Globus pallidus (tissue), 1 donor: Measurements from ENCODE around the gene CACNA2D2.
"Not testable (repeated sequence)": the region's sequence is repeated elsewhere in the genome, so short reads cannot be mapped to it uniquely, and the experiment has no call there.

Experiments
- DNase-seq: peaks from one replicate; pipeline ENCODE4 v3.0.0-alpha.2; 2015; ENCODE audit warnings: low spot score

CACNA2D2 gene

DNA sequence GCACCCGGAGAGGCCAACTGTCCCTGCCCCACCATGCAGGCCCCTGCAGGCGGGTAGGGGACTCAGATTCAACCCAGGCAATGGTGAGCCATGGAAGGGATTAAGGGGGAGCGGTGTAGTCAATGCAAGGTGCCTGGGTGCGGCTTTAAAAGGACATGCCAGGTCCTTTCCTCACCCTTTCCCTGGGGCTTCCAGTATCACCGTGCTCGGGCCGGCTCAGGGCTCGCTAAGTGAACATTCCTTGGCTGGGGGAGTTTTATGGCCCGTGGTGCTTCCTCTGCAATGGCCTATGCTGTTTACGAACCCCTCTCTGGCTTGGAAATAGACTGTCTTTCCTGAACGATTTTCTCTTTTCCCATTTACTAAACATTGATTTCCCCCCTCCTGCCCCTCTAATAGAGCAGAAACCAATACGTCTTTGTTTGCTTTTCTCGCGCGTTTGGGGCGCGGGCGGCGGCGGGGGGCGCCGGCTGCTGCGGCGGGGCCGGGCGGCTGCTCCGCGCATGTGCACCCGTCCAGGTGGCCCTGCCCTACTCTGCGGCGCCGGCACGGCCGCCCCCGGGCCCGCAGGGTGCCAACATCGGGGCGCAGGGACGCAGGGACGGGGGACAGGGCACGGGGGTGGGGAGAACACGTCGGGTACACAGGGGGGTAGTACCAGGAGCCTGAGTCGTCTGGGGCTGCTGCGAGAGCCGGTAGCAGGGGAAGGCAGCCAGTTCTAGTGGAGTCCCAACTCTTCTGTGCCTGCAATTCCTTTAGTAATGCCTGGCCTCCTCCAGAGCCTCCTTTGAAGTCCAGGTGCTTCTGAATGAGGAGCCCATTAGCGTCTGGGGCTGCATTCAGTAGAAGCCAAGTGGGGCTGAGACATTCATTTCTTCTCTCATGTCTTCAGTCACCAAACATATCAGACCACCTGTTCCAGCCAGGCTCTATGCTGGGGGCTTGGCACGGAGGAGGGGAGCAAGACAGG is 26.9 kb upstream of the CACNA2D2 start:
- DNase-seq, result no peak

DNA sequence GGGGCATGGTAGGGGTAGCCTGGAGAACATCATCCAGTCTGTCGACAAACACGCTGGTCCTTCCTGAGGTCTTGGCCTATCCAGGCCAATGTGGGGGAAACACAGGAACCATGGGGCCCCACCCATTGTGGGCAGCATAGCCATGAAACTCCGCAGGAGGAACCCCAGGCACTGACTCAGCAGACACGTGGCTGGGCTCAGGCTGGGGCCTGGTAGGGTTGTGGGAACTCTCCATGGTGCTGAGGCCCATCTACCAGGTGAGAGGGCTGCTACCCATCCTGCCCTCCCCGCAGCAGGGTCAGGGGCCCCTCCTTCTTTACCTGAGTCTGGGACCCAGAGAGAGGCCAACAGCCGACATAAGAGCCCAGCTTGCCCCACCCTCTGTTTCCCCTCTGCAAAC is 22.6 kb upstream of the CACNA2D2 start:
- no peak for DNase-seq

DNA sequence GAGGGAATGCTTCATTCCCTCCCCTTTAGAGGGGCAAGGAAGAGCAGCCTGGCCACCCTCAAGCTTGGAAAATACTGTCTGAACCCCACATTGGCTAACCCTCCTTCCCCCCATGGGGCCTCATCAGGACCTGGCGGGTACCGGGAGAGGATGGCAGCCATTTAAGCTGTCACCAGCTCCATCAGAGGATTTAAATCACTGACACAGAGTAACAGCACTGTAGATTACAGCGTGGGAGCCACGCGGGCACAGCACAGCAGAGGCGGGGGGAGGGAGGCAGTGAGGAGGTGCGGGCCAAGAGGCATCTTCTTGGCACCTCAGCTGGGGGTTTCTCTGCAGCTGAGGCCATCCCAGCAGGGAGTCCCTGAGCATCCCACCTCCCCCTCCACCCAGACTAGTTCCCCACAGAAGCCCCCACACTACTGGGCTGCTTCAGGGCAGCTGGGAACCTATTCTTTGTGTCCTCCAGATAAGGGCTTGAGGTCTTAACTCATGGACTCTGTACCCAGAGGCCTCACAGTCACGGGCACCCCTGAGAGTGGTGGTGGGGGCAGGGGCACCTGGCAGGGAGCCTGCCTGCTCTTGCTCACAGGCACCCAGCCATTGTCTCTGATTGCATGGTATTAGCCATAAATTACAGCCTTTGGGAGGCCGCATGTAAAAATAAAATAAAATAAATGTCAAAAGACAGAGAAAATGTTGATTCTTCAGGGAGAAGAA is 21.9 kb upstream of the CACNA2D2 start:
- DNase-seq, result no peak

DNA sequence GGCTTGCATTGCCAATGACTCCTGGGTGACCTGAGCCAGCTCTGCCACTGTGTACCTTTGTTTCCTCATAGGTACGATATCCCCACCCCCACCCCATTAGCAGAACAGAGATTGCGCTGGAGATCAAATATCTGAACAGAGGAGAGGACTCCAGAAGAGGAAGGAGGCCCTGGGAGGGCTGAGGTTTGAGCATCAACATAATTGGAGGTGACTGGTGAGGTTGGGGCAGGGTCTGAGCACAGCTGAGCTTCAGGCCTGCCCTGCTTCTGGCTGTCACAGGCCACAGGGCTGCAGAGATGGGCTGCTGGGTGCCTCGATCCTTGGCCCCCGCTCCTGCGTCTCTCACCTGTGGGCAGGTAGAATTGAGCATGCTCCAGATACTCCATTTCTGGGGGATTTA is 21.3 kb upstream of the CACNA2D2 start:
- DNase-seq, result no peak

DNA sequence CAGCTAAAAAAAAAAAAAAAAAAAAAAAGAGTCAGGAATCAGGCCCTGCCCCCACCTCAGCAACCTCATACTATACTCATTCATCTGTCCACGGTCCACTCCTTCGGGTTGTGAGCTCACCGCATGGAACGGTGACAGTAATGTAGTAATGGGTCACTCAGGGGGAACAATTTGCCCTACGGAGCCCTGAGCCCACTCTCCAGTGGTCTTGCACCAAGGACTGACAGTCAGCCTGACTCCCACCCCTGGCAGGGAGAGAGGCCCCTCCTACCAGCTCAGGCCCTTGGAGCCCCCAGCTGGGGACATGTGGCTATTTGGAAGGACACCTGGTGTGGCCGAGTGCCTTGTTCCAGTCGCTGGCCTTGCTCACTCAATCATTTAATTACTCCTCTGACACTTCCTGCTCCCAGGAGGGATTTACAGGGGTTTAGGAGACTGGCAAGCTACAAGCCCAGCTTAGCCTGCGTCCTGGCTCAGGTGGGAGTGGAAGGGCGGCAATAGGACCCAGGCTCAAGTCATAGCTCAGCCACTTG is 19.9 kb upstream of the CACNA2D2 start:
- DNase-seq, result no peak

DNA sequence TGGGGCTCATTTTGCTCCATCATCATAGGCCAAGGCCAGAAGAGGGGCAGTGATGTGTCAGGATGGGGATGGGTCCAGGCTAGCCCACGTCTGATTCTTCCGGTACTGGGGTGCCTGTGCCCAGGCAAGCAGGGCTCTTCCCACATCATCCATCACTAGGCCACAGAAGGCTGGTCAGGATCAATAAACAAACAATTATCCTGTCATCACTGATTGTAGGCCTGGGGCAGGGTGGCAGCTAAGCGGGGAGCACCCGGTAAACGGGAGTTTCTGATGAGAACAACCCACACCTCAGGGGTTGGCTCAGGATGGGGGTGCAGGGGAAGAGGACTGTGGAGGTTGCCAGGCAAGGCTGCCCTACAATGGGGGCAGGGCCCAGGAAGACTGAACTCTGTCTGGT is 18.1 kb upstream of the CACNA2D2 start:
- no peak for DNase-seq

DNA sequence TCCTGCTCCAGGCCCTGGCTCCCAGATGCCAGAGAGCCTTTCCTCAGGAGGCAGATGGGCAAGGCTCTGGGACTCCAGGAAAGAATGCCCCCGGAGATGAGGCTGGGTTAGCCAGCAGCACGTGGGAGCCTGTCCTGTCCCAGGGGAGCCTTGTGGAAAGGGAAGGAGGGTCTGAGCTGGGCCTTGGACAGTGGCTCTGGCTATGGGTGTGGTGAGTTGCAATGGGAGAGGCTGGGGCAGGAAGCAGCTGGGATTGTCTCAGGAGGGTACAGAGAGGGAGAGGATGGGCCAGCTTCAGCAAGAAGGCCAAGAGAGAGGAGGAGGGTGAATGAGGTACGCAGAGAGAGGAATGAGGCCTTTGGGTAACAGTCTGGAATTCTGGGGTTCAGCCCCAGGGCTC is 17.4 kb upstream of the CACNA2D2 start:
- DNase-seq, result no peak

DNA sequence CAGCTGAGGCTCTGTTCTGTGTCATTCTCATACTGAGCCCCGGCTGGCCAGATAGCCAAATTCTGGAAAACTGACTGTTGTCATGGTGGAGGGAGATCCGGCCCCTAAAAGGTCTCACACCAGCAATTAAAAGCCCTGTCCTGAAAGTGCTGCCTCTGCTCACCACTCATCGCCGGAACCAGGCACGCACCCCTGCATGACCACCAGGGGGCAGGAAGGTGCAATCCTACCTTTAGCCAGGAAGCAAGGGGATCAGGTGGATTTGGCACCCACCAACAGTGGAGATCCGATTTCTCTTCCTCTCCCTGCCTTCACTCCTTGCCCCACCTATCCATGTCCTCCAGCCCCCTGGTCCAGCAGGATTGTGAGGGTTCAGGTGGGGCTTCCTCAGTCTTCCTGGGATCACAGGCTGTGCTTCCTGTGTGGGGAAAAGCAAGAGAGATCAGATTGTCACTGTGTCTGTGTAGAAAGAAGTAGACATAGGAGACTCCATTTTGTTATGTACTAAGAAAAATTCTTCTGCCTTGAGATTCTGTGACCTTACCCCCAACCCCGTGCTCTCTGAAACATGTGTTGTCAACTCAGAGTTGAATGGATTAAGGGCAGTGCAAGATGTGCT is 16.1 kb upstream of the CACNA2D2 start:
- no peak for DNase-seq

DNA sequence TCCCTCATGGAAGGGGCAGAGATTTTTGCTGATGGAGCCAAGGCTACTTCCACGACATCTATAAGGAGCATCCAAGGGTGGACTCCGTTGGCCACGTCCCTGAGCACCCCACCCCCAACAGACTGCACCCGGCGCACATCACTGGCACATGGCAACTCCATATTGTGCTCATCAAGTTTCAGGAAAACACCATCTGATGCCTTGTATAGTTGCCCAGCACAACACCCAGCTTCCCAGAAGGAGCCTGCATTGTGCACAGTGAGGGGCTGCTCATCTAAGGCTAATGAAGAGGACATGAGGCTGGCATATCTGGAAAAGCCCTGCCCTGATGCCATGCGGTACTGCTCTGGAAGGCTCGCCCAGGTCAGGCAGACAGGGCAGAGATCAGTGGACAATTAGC is 15.0 kb upstream of the CACNA2D2 start:
- no peak for DNase-seq

DNA sequence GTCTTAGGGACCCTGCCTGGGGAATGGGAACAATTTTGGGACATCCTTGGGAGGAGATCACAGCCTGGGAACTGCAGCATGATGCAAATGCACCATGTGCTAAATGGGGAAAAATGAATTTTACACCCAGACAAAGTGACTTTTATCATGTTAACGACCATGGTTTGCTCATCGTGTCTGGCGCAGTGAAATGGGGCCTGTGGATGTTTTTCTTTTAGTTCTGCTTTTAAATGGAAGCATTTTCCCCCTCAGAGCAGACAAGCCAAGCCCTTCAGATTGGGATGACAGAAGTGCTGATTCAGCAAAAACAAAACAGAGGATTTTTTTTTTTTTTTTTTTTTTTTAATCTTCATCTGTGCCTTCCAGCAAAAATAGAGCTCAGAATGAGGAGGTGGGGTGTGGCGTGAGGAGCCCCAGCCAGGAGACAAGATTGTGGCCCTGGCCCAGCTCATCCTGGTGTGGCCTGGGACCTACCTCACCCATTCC is 14.3 kb upstream of the CACNA2D2 start:
- DNase-seq, result no peak

DNA sequence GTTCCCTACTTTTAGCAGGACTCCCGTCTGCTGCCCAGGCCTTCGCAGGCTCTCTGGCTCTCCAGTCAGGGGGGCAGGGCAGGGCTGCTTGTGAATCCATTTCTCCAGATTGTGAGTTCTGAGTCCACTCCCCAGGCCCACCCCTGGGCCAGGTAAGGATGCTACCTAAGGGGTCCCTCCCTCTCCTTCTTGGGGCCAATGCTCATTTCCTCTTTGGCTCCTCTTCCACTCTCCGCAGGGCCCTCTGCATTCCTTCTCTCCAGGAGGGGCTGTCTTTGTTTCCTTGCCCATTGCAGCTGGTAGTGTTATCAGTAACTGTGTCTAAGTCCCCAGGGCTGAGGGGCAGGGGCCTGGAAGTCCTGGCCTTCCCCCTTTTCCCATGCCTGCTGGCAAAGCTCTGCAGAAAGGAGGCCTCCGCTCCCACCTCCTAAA is 13.0 kb upstream of the CACNA2D2 start:
- no peak for DNase-seq

DNA sequence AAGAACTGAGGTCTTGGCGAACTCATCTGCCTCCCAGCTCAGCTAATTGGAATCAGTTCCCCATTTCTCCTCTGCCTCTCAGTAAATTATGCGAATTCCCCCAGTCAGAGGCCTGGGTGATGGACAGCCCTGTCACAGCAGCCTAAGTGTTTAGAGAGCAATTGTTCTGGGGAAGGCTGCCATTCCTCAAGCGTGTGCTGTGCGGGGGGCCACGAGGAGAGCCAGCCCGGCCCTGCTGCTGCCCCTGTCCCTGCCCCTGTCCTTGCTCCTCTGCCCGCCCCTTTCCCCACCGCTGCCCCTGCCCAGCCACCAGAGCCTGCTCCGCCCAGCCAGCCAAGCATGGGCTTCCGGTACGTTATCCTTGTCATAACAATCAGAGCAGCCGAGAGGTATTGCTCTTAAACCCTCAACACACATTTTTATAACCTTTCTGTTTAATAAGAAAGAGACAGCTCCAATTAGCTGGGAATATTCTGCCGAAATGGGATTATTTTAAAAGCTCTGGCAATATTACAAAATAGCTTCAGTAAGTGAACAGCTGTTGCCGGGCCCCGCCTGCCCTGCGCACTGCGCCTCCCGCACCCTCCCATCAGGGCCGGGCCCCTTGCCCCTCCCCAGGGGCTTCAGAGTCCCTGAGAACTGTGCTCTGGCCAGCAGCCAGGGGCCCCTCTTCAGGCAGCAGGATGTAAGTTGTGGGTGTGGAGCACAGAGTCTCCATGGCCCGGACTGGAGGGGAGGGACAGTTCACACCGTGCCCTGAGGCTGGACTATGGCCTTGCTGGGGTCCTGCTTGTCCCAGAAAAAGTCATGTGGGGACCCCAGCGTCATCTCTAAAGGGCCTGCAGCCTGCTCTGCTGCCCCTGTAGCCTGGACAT is 12.4 kb upstream of the CACNA2D2 start:
- DNase-seq, result no peak

DNA sequence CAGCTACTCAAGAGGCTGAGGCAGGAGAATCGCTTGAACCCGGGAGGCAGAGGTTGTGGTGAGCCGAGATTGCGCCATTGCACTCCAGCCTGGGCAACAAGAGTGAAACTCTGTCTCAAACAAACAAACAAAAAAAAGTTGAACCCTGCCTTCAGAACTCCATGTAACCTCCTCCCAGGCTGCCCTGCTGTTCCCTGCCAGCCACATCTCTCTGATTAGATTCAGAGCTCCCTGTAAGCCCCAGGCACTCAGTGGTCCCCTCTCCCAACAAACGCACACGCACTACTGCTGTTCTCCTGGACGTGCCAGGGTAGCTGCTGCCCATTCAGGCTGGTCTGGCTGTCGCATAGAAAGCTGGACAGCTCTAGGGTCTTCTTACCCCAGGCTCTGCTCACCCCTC is 9.5 kb upstream of the CACNA2D2 start:
- DNase-seq, result not testable (repeated sequence)

DNA sequence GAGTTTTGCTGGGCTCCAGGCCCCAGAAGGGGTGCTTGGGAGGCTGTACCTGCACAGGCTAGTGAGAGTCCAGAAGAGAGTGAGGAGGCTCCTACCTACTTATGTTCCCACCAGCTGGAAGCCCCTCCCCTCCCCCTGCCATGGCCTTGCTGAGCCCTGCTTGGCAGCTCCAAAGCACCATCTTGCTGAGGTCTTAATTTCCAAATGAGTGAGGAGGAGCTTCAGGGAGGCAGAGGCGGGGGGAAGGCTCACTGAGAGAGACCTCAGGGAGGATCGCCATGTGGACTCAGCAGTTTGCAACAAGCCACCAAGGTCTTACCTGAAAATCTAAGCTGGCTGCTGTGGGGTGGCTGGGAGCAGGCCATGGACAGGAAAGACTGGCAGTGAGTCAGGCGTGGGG is 8.7 kb upstream of the CACNA2D2 start:
- DNase-seq, result no peak

DNA sequence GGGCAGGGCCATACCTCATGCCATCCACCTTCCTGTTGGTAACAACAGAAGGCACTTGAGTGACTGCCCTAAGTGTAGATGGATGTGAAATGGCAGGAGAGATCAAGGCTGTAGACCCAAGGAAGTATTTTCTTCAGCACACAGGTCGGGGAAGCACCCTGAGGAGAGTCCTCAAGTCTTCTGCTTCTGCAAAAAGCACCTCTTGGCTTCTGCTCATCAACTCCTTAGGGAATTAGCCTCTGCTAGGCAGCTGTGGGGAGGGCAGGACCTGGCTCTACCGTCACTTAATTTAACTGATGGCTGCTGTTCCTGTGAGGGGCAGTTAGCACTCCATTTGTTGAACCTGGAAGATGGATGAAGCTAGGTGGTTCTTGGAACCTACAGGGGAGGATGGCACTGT is 6.9 kb upstream of the CACNA2D2 start:
- no peak for DNase-seq

DNA sequence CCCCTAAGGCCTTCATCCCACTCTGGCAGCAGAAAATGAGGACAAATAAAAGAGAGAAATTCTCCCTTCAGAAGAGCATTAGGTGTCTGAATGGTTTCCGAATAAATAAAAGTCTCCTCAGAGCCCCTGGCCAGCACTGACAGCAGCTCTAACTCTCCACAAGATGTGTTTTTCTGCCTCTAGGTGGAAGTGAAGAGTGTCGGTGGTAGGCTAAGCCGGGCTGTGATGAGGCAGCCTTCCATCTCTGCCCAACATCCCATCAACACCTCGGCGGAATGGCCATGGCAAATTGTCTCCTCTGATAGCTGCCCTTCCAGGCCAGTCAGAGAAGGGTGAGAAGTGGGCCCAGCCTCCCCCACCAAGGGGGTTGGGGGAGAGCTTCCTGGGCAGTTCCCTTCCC is 6.3 kb upstream of the CACNA2D2 start:
- DNase-seq, result no peak

DNA sequence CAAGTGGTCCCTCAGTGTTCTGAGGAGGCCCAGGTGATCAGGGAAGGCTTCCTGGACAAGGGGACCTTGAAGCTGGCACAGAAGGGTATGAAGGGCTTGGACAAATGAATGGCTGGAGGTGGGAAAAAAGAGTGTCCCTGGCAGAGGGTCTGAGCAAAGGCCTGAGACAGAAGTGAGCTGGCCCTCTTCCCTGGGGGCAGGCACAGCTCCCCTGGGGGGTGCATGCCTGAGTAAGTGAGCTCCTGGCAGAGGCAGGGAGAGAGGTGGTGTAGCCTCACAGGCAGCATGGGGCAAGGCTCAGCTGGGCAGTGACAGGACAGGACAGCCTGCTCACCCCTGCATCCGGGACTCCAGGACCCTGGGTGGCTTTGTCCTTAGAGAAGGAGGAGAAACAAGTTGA is 5.4 kb upstream of the CACNA2D2 start:
- no peak for DNase-seq

DNA sequence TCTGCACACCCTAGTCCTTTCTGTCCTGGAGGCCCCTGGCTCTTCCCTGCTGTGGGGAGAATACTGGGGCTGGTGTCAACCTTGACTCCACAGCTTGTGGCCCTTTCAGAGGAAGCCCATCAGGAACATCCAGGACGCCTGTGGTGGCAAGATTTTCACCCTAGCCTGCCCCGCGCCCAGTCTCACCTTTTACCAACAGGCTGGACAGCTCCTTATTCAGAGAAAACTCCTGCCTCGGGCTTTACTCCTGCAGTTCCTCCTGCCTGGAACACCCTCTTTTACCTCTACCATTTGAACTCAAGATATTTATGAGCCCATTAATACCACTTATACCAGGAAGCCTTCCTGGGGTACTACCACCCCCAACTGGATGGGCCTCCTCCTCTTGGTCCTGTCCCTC is 2.7 kb upstream of the CACNA2D2 start:
- DNase-seq, result no peak

DNA sequence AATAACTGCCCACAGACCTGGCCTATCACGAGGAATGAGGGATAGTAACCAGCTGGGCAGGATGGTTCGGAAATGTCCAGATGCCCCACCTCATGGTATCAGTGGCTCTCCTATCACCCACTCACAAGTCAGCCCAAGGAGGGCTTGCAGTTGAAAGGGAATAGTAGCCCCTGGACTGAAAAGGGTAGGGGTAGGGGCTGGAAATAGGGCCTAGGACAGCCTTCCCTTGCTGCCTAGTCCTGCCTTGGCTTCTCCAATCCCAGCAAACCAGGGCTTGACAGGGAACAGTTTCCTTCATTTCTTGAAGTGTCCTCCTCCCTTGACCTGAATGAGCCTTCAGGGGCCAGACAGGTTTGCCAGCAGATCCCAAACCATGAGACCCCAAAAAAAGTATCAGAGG is 1.2 kb upstream of the CACNA2D2 start:
- DNase-seq, result no peak

DNA sequence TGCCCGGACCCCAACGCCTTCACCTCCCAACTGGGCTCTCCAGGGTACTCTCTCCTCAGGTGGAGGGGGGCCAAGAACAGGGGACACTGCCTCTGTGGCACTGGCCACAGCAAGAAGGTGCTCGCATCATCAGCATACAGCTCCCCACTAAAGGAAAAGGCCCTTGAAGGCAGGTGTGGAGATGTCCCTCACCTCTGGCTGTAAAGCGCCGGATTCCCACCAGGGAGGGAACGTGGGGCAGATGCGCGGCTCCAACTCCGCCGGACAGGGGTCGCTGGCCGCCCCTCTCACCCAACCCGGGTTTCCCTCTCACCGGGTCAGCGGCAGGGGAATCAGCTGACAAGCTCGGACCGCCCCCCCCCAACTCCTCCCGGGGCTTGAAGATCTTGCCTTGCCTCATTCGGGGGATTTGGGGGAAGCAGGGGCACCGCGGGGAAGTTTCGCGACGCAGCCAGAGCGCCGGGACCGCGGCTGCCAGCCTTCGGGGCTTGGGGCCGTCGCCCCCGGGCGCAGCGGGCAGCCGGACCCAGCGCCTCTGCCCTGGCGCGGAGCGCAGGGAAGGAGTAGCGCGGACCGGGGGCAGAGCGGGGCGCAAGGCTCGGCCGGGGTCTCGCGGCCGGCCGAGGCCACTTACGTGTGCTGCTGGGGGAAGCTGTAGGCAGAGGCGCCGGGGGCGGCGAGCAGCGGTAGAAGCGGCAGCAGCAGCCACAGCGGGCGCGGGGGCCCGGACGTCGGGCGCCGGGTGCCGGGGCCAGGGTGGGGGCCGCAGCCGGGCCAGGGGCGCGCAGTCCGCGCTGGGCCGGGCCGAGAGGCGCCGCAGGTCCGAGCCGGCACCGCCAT is 630 bp downstream of the CACNA2D2 start:
- no peak for DNase-seq

DNA sequence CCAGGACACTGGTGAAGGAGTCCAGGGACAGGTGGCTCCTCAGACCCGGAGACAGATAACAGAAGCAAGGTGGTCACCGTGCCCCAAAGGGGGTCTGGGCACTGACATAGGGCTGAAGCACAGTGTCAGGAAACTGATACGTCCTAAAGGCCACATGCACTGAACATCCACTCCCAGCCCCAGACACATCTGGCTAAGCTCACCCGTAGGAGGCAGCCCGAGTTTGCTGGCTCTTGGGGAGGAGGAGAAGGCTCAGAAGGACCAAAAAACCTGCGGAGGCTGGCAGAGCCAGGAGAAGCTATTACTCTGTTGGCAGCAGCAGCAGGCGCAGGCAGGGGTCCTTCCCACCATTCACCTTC is 1.2 kb downstream of the CACNA2D2 start:
- DNase-seq, result no peak
